Spleen (tissue), 7 donors: Measurements from ENCODE around the gene ASAP2.

Source experiments
- CTCF ChIP-seq, 11 experiments: fragments of 200-600 bp in 7 of 11; fragments of 450-650 bp in 4 of 11; sonication (generic) in 4 of 11; IDR thresholded peaks in 8 of 11; conservative IDR thresholded peaks in 3 of 11; 1 replicate in 7 of 11; 2 replicates in 4 of 11; pipeline versions ENCODE4 v1.4.0 to v1.8.0; 2016 to 2021; ENCODE audit warnings: antibody characterized with exemption in 11 of 11, inconsistent platforms in 4 of 11, mild to moderate bottlenecking in 1 of 11
- POLR2A ChIP-seq, 3 donors: fragments of 450-650 bp; IDR thresholded peaks; one replicate each; pipeline ENCODE4 v1.5.1; 2017; ENCODE audit warnings: antibody characterized with exemption in 3 of 3, mild to moderate bottlenecking in 1 of 3
- donor health status: DM: no; HTN: no; CAD: no; lungs with moderate emphysema.
- donor health status: DM: no; HTN: no; CAD: no.
- donor health status: DM: no; HTN: no; CAD: no.

DNA sequence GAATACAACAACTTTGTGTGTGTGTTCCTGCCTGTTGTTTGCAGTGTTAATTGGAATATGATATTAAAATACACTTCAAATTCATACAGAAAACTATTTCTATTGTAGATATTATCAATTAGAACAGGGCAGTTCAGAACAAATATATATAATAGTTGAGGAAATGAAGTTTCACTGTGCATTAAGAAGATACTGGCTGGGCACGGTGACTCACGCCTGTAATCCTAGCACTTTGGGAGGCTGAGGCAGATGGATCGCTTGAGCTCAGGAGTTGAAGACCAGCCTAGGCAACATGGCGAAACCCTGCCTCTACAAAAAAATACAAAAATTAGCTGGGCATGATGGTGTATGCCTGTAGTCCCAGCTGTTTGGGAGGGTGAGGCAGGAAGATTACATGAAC lies 79.3 kb downstream of the ASAP2 start:
- TF ChIP-seq CTCF (IDR thresholded peaks at IDR 0.05 in 8 of 11, conservative IDR thresholded peaks at IDR 0.05 in 3 of 11) (no peak), POLR2A (IDR thresholded peaks at IDR 0.05) (no peak)
